Measurements from ENCODE around the gene IPO13. TPM values are rescaled to one million over a fixed set of nuclear protein-coding genes. Genes with fewer than 3 reads are reported as not detected.

Gene IPO13
- total and polyA plus RNA-seq, 2 donors (not counting 1 experiment from before 2014, with no cell fraction given), result 12.8 to 18.5 TPM

- Histone ChIP-seq H3K36me3 (ENCODE audit: control insufficient read depth, insufficient read depth, low read length) (peaks cover 2% of the 10 kb centered on the region), H3K27me3 (ENCODE audit: control insufficient read depth, insufficient read depth, low read length) (no peaks in the 10 kb centered on the region), H3K9me3 (ENCODE audit: control insufficient read depth, insufficient read depth, low read depth, low read length) (no peaks in the 10 kb centered on the region), H3K27ac (ENCODE audit: insufficient read depth, low read length) (no peak overlapping the region), H2AFZ (ENCODE audit: low read length) (no peak overlapping the region), H3K79me2 (ENCODE audit: control insufficient read depth, insufficient read depth, low read length) (no peaks in the 10 kb centered on the region), H3K4me2 (ENCODE audit: extremely low read depth, insufficient read depth, low read length) (no peak overlapping the region), H4K20me1 (ENCODE audit: control insufficient read depth, extremely low read depth, insufficient read depth, low read length) (no peaks in the 10 kb centered on the region), H3K9ac (ENCODE audit: insufficient read depth, low read length) (no peak overlapping the region), H3K4me1 (ENCODE audit: control insufficient read depth, extremely low read depth, insufficient read depth, low read length) (peaks cover 9% of the 10 kb centered on the region), H3K4me3 (replicated peaks in 1 of 4; ENCODE audit: control extremely low read depth in 1 of 4, insufficient read depth in 1 of 4, low read depth in 3 of 4, low read length in 4 of 4) (no peak overlapping the region)
- DNase-seq (ENCODE audit: low read depth in 2 of 2), result no peak
- no peak for TF ChIP-seq EZH2 (IDR thresholded peaks at IDR 0.05; ENCODE audit: low read length, missing control alignments)
- peak in 1 of 2 donors; percentile 13 for TF ChIP-seq CTCF (conservative IDR thresholded peaks at IDR 0.05 in 1 of 2, IDR thresholded peaks at IDR 0.05 in 1 of 2; ENCODE audit: low read depth in 1 of 2, low read length in 2 of 2)
Measured at GRCh38 chr1:43930168-43930948, 16.4 kb upstream of the IPO13 start.

GRCh38 chr1:43930949-43931275 lies 15.8 kb upstream of the IPO13 start:
- H3K9me3 ChIP-seq (ENCODE audit: control insufficient read depth, insufficient read depth, low read depth, low read length), result no peaks in the 10 kb centered on the region
- no peak overlapping the region for H3K4me3 ChIP-seq (replicated peaks in 1 of 4; ENCODE audit: control extremely low read depth in 1 of 4, insufficient read depth in 1 of 4, low read depth in 3 of 4, low read length in 4 of 4)
- TF ChIP-seq CTCF (conservative IDR thresholded peaks at IDR 0.05 in 1 of 2, IDR thresholded peaks at IDR 0.05 in 1 of 2; ENCODE audit: low read depth in 1 of 2, low read length in 2 of 2) (no peak), EZH2 (IDR thresholded peaks at IDR 0.05; ENCODE audit: low read length, missing control alignments) (no peak)
- no peaks in the 10 kb centered on the region for H3K36me3 ChIP-seq (ENCODE audit: control insufficient read depth, insufficient read depth, low read length)
- no peak for DNase-seq (ENCODE audit: low read depth in 2 of 2)
- no peaks in the 10 kb centered on the region for H3K27me3 ChIP-seq (ENCODE audit: control insufficient read depth, insufficient read depth, low read length)
- H3K27ac ChIP-seq (ENCODE audit: insufficient read depth, low read length), result no peak overlapping the region
- no peak overlapping the region for H3K9ac ChIP-seq (ENCODE audit: insufficient read depth, low read length)
- no peak overlapping the region for H3K4me2 ChIP-seq (ENCODE audit: extremely low read depth, insufficient read depth, low read length)
- H3K79me2 ChIP-seq (ENCODE audit: control insufficient read depth, insufficient read depth, low read length), result no peaks in the 10 kb centered on the region
- H4K20me1 ChIP-seq (ENCODE audit: control insufficient read depth, extremely low read depth, insufficient read depth, low read length), result no peaks in the 10 kb centered on the region
- no peak overlapping the region for H2AFZ ChIP-seq (ENCODE audit: low read length)
- peaks cover 9% of the 10 kb centered on the region for H3K4me1 ChIP-seq (ENCODE audit: control insufficient read depth, extremely low read depth, insufficient read depth, low read length)

GRCh38 chr1:43931711-43932660 lies 14.8 kb upstream of the IPO13 start:
- peaks cover 9% of the 10 kb centered on the region for H3K4me1 ChIP-seq (ENCODE audit: control insufficient read depth, extremely low read depth, insufficient read depth, low read length)
- H3K9me3 ChIP-seq (ENCODE audit: control insufficient read depth, insufficient read depth, low read depth, low read length), result no peaks in the 10 kb centered on the region
- no peak overlapping the region for H3K9ac ChIP-seq (ENCODE audit: insufficient read depth, low read length)
- H3K4me2 ChIP-seq (ENCODE audit: extremely low read depth, insufficient read depth, low read length), result no peak overlapping the region
- H3K27me3 ChIP-seq (ENCODE audit: control insufficient read depth, insufficient read depth, low read length), result no peaks in the 10 kb centered on the region
- H3K36me3 ChIP-seq (ENCODE audit: control insufficient read depth, insufficient read depth, low read length), result no peaks in the 10 kb centered on the region
- no peaks in the 10 kb centered on the region for H3K79me2 ChIP-seq (ENCODE audit: control insufficient read depth, insufficient read depth, low read length)
- DNase-seq (ENCODE audit: low read depth in 2 of 2), result no peak
- no peaks in the 10 kb centered on the region for H4K20me1 ChIP-seq (ENCODE audit: control insufficient read depth, extremely low read depth, insufficient read depth, low read length)
- H3K27ac ChIP-seq (ENCODE audit: insufficient read depth, low read length), result no peak overlapping the region
- TF ChIP-seq EZH2 (IDR thresholded peaks at IDR 0.05; ENCODE audit: low read length, missing control alignments) (no peak), CTCF (conservative IDR thresholded peaks at IDR 0.05 in 1 of 2, IDR thresholded peaks at IDR 0.05 in 1 of 2; ENCODE audit: low read depth in 1 of 2, low read length in 2 of 2) (no peak)
- H3K4me3 ChIP-seq (replicated peaks in 1 of 4; ENCODE audit: control extremely low read depth in 1 of 4, insufficient read depth in 1 of 4, low read depth in 3 of 4, low read length in 4 of 4), result no peak overlapping the region
- no peak overlapping the region for H2AFZ ChIP-seq (ENCODE audit: low read length)
